Omental fat pad (tissue), 4 donors: ENCODE measurements around the gene TAF11. TPM values are rescaled to one million over a fixed set of nuclear protein-coding genes. Genes with fewer than 3 reads are reported as not detected.
"Not testable (repeated sequence)": the region's sequence is repeated elsewhere in the genome, so short reads cannot be mapped to it uniquely, and the experiment has no call there.

ENCODE experiments used
- ATAC-seq: fragments of 150-250 bp; one replicate; pipeline ENCODE4 v1.9.1; 2016; ENCODE audit warnings: mild to moderate bottlenecking, moderate library complexity; ENCODE audit not compliant: low FRiP score
- DNase-seq: peaks from one replicate; pipeline ENCODE4 v3.0.0-alpha.2; 2019; ENCODE audit warnings: low spot score
- CTCF ChIP-seq, 3 donors: fragments of 450-650 bp; IDR thresholded peaks; one replicate each; pipeline ENCODE4 v1.5.1; 2016 to 2017; ENCODE audit warnings: antibody characterized with exemption in 3 of 3, mild to moderate bottlenecking in 3 of 3, moderate library complexity in 2 of 3
- total RNA-seq, 4 donors: library from RNA; depleted of rRNA; stranded (reverse); fragments of >200 nt; gene quantifications; one replicate each; pipeline ENCODE4 v1.1.0, GENCODE V29; 2016

Gene TAF11
- total RNA-seq, 4 donors from 2014 or later: 18.8 to 23.6 (median 21.4) TPM

DNA sequence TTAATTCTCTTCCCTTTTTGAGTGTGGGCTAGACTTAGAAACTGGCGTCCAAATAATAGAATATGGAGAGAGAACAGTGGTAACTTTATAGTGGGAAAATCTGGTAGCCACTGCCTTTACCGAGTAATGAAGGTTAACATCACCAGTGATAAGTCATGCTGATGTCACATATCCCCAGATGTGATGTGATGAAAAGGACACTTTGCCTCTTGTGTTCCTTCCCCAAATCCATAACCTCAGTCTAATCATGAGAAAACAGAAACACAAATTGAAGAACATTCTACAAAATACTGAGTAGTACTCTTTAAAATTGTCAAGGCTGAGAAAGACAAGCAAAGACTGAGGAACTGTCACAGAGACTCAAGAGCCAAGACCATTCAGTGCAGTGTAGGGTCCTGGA, 19.0 kb upstream of the TAF11 start:
- ATAC-seq (no peak), DNase-seq (no peak)
- no peak for TF ChIP-seq CTCF (IDR thresholded peaks at IDR 0.05)

- TF ChIP-seq CTCF (IDR thresholded peaks at IDR 0.05): no peak
- no peak for ATAC-seq
- DNase-seq: no peak
Measured at GRCh38 chr6:34904990-34905613, 17.3 kb upstream of the TAF11 start.

GRCh38 chr6:34901930-34902329, 14.1 kb upstream of the TAF11 start:
- TF ChIP-seq CTCF (IDR thresholded peaks at IDR 0.05): no peak
- ATAC-seq: no peak

DNA sequence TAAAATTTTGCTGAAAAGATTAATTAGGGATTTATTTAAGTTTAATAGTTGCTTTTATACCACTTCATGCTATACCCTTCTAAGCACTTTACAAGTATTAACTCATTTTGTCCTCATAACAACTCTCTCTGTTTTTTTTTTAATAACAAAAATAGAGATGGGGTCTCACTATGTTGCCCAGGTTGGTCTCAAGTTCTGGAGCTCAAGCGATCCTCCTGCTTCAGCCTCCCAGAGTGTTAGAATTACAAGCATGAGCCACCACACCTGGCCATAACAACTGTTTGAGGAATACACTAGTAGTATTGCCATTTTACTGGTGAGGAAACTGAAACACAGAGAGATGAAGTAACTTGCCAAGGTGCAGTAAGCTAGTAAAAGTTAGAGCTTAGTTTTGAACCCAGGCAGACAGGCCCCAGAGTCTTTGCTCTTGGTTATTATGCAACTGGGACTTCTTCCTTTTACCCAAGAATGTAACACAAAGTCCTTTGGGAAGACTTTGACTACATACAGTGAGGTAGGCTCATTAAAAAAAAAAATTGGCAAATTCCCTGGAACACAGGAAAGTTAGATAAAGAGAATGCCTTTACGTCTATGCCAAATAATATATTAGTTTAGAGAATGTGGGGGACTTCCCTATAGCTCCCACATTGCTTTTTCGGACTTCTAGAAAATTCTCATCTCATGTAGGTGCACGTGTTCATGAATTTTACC, 12.6 kb upstream of the TAF11 start:
- TF ChIP-seq CTCF (IDR thresholded peaks at IDR 0.05): no peak
- ATAC-seq (no peak), DNase-seq (no peak)

More at GRCh38 chr6:34901930-34902329, 14.1 kb upstream of the TAF11 start:
- DNase-seq: no peak

GRCh38 chr6:34899748-34900147, 11.9 kb upstream of the TAF11 start:
- DNase-seq, ATAC-seq: not testable (repeated sequence)

DNA sequence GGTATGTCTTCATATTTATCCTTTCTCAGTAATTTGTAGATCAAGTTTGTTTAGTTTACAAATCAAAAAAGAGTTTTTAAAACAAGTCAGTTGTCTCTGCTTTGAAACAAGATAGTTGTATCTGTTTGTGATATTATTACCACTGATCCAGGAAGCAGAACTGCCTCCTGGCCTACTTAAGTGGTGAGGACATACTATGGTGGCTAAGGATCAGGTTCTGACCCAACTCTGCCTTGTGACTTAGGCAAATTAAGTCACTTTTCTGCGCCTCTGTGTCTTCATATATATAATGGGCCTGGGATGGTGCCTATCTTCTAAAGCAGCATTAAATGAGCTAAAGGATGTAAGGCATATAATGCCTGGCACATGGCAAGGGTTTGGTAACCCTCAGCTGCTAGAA, 9.9 kb upstream of the TAF11 start:
- ATAC-seq (no peak), DNase-seq (no peak)
- TF ChIP-seq CTCF (IDR thresholded peaks at IDR 0.05): no peak

DNA sequence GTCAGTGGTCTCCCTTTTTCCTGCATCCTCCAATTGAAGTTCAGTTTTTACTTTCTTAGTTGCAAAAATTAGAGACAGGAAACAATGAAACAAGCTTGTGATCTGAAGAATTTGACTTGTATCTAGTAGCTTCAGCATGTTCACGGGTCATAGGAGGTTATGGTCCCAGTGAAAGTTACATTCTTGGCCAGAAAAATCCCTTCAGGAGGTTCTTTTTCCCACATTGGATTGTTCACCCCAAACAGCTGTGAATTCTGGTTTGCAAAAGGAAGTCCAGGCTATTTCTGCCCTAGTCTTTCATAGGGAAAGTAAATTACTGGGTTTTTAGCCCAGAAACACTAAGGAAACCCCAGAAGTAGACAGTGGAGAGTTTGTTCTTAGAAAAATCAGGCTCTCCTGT, 9.3 kb upstream of the TAF11 start:
- DNase-seq (no peak), ATAC-seq (no peak)
- no peak for TF ChIP-seq CTCF (IDR thresholded peaks at IDR 0.05)
